NCI-H460 (cell line): Measurements from ENCODE around the gene B4GALT2. TPM values are rescaled to one million over a fixed set of nuclear protein-coding genes. Genes with fewer than 3 reads are reported as not detected.

Experiments used
- DNase-seq: peaks from one replicate; pipeline ENCODE4 v3.0.0-alpha.2; 2016; ENCODE audit warnings: low read depth; ENCODE audit errors: extremely low read depth
- total RNA-seq: library from RNA; depleted of rRNA; stranded (reverse); fragments of >200 nt; shearing (Covaris generic); gene quantifications from 2 replicates; pipeline ENCODE4 v1.2.3, GENCODE V29; 2014; rRNA removed

B4GALT2 gene
- total RNA-seq, 1 experiment from 2014 or later = 38.6 TPM

- DNase-seq = no peak
These were observed 60.1 kb downstream of the B4GALT2 start for GRCh38 chr1:44038876-44039657.

- DNase-seq = no peak
These were observed 61.4 kb downstream of the B4GALT2 start for GRCh38 chr1:44040418-44040817.

Other genes with a start within 250 kb of the B4GALT2 start
- gene ARTN, start 45.4 kb upstream of the B4GALT2 start, total RNA-seq = 9.7 and 10.7 TPM in 2 replicates
- gene IPO13, start 32.3 kb upstream of the B4GALT2 start, total RNA-seq = 10.1 and 11.6 TPM in 2 replicates
- gene DPH2, start 9.2 kb upstream of the B4GALT2 start, total RNA-seq = 28.1 and 28.9 TPM in 2 replicates
- 109 and 124 TPM in 2 replicates for gene ATP6V0B, start 4.2 kb upstream of the B4GALT2 start, total RNA-seq
- gene CCDC24, start 12.4 kb downstream of the B4GALT2 start, total RNA-seq = 1.0 and 1.2 TPM in 2 replicates
- gene SLC6A9, start 52.3 kb downstream of the B4GALT2 start, total RNA-seq = 12.1 and 12.9 TPM in 2 replicates
- gene KLF17, start 139.6 kb downstream of the B4GALT2 start, total RNA-seq = not detected in 2 replicates
- not detected in 2 replicates for gene KLF18, start 162.4 kb downstream of the B4GALT2 start, total RNA-seq
- 11.1 and 12.7 TPM in 2 replicates for gene DMAP1, start 234.3 kb downstream of the B4GALT2 start, total RNA-seq